Liver (tissue), 9 donors: ENCODE measurements around the gene KLHL12. TPM values are rescaled to one million over a fixed set of nuclear protein-coding genes. Genes with fewer than 3 reads are reported as not detected.

Experiments
- DNase-seq: peaks from one replicate; pipeline ENCODE4 v3.0.0-alpha.2; 2017; ENCODE audit warnings: low spot score
- H3K27ac ChIP-seq, 2 donors: one replicate each; pipeline ENCODE4 v1.7.0; 2013; ENCODE audit warnings: inconsistent platforms in 2 of 2, low read length in 2 of 2, control low read depth in 1 of 2, low read depth in 1 of 2, mild to moderate bottlenecking in 1 of 2
- H3K27me3 ChIP-seq, 4 donors: one replicate each; pipeline versions ENCODE4 v1.6.1 to v1.7.0; 2013; ENCODE audit warnings: low read length in 3 of 4, inconsistent platforms in 1 of 4, mild to moderate bottlenecking in 1 of 4, moderate library complexity in 1 of 4; ENCODE audit not compliant: control insufficient read depth in 4 of 4, insufficient read depth in 4 of 4
- H3K36me3 ChIP-seq, 4 donors: one replicate each; pipeline versions ENCODE4 v1.6.1 to v1.7.0; 2013; ENCODE audit warnings: low read length in 3 of 4, mild to moderate bottlenecking in 3 of 4, low read depth in 1 of 4, moderate library complexity in 1 of 4; ENCODE audit not compliant: control insufficient read depth in 4 of 4, insufficient read depth in 3 of 4
- H3K4me1 ChIP-seq, 4 donors: one replicate each; pipeline versions ENCODE4 v1.6.1 to v1.7.0; 2013; ENCODE audit warnings: low read length in 3 of 4, mild to moderate bottlenecking in 3 of 4, moderate library complexity in 1 of 4; ENCODE audit not compliant: control insufficient read depth in 4 of 4, insufficient read depth in 4 of 4
- H3K4me3 ChIP-seq, 3 donors: one replicate each; pipeline versions ENCODE4 v1.6.1 to v1.7.0; 2013; ENCODE audit warnings: low read length in 3 of 3, control low read depth in 1 of 3, low read depth in 1 of 3, mild to moderate bottlenecking in 1 of 3
- H3K9ac ChIP-seq, 2 donors: one replicate each; pipeline ENCODE4 v1.7.0; 2013; ENCODE audit warnings: low read length in 2 of 2, mild to moderate bottlenecking in 2 of 2, moderate library complexity in 2 of 2, control low read depth in 1 of 2, low read depth in 1 of 2
- H3K9me3 ChIP-seq, 4 donors: one replicate each; pipeline versions ENCODE4 v1.6.1 to v1.7.0; 2013; ENCODE audit warnings: low read length in 3 of 4; ENCODE audit not compliant: control insufficient read depth in 4 of 4
- ATF3 ChIP-seq: IDR thresholded peaks from 2 replicates; pipeline ENCODE4 v1.6.1; 2016; ENCODE audit warnings: antibody characterized with exemption
- EGR1 ChIP-seq, 2 donors: IDR thresholded peaks; 2 replicates each; pipeline ENCODE4 v1.6.1; 2016 to 2018; ENCODE audit warnings: antibody characterized with exemption in 2 of 2, low read depth in 2 of 2
- FOXA1 ChIP-seq: IDR thresholded peaks from 2 replicates; pipeline ENCODE4 v1.6.1; 2016; ENCODE audit warnings: antibody characterized with exemption
- FOXA2 ChIP-seq: IDR thresholded peaks from 2 replicates; pipeline ENCODE4 v1.6.1; 2016; ENCODE audit warnings: antibody characterized with exemption
- GABPA ChIP-seq, 2 donors: IDR thresholded peaks in 1 of 2; conservative IDR thresholded peaks in 1 of 2; 2 replicates each; pipeline ENCODE4 v1.6.1; 2016; ENCODE audit warnings: antibody characterized with exemption in 2 of 2, mild to moderate bottlenecking in 1 of 2, moderate library complexity in 1 of 2
- HNF4A ChIP-seq, 2 donors: conservative IDR thresholded peaks; 2 replicates each; pipeline ENCODE4 v1.6.1; 2016; ENCODE audit warnings: antibody characterized with exemption in 2 of 2, mild to moderate bottlenecking in 2 of 2
- HNF4G ChIP-seq: IDR thresholded peaks from 2 replicates; pipeline ENCODE4 v1.6.1; 2016; ENCODE audit warnings: antibody characterized with exemption
- MAX ChIP-seq: IDR thresholded peaks from 2 replicates; pipeline ENCODE4 v1.6.1; 2016; ENCODE audit warnings: antibody characterized with exemption
- RAD21 ChIP-seq, 2 donors: IDR thresholded peaks; 2 replicates each; pipeline ENCODE4 v1.6.1; 2016; ENCODE audit warnings: antibody characterized with exemption in 2 of 2, mild to moderate bottlenecking in 2 of 2
- REST ChIP-seq: IDR thresholded peaks from 2 replicates; pipeline ENCODE4 v1.6.1; 2016; ENCODE audit warnings: antibody characterized with exemption, mild to moderate bottlenecking
- RXRA ChIP-seq, 2 donors: IDR thresholded peaks; 2 replicates each; pipeline ENCODE4 v1.6.1; 2017 to 2018; ENCODE audit warnings: antibody characterized with exemption in 2 of 2, mild to moderate bottlenecking in 1 of 2
- SP1 ChIP-seq: IDR thresholded peaks from 2 replicates; pipeline ENCODE4 v1.6.1; 2018; ENCODE audit warnings: antibody characterized with exemption, mild to moderate bottlenecking
- TAF1 ChIP-seq: conservative IDR thresholded peaks from 2 replicates; pipeline ENCODE4 v1.6.1; 2016; ENCODE audit warnings: antibody characterized with exemption, mild to moderate bottlenecking
- YY1 ChIP-seq: IDR thresholded peaks from 2 replicates; pipeline ENCODE4 v1.6.1; 2016; ENCODE audit warnings: antibody characterized with exemption, mild to moderate bottlenecking
- ZBTB33 ChIP-seq: IDR thresholded peaks from 2 replicates; pipeline ENCODE4 v1.6.1; 2016; ENCODE audit warnings: antibody characterized with exemption
- WGBS: extraction: QIAGEN DNeasy Blood & Tissue Kit; methylation state at CpG from one replicate; pipeline ENCODE4 v1.1.7; 2013; 5-methylcytosine and 5-hydroxymethylcytosine counted together
- polyA plus RNA-seq, 2 donors: library from polyadenylated mRNA; stranded (reverse) in 1 of 2; unstranded in 1 of 2; fragments of 200-250 nt in 1 of 2; fragments of >200 nt in 1 of 2; fragmentation: Nextera tagmentation in 1 of 2; extraction: Ambion mirVana in 1 of 2; gene quantifications; one replicate each; pipeline versions ENCODE4 v1.2.1 to v1.2.3, GENCODE V29; 2013 to 2015
- total RNA-seq, 2 donors: library from RNA; depleted of rRNA; stranded (reverse); fragments of >200 nt; gene quantifications; one replicate each; pipeline ENCODE4 v1.2.3, GENCODE V29; 2014
- donor health status: healthy.
- donor health status: healthy.
- donor health status: healthy.
- donor health status: healthy.
- donor health status: healthy.

KLHL12 gene
- total and polyA plus RNA-seq, 4 donors, result 7.2 to 17.5 (median 10.4) TPM

GRCh38 chr1:202850593-202851362 is 76.3 kb downstream of the KLHL12 start (continued):
- TF ChIP-seq ZBTB33 (no peak), MAX (no peak), FOXA2 (no peak), EGR1 (IDR thresholded peaks at IDR 0.05; ENCODE audit: low read depth in 2 of 2) (no peak), REST (no peak), FOXA1 (no peak), ATF3 (no peak), RXRA (IDR thresholded peaks at IDR 0.05) (no peak)

- Histone ChIP-seq H3K27me3 (no peaks in the 10 kb centered on the region), H3K9me3 (no peaks in the 10 kb centered on the region), H3K9ac (no peak overlapping the region), H3K4me3 (no peak overlapping the region), H3K36me3 (no peaks in the 10 kb centered on the region), H3K4me1 (peaks cover 0 to 5% (median 2%) of the 10 kb centered on the region in 4 donors), H3K27ac (no peak overlapping the region)
- TF ChIP-seq REST (no peak), TAF1 (no peak), HNF4A (conservative IDR thresholded peaks at IDR 0.05) (no peak), HNF4G (no peak), RAD21 (IDR thresholded peaks at IDR 0.05) (no peak), SP1 (no peak), GABPA (IDR thresholded peaks at IDR 0.05 in 1 of 2, conservative IDR thresholded peaks at IDR 0.05 in 1 of 2) (no peak), ZBTB33 (no peak), RXRA (IDR thresholded peaks at IDR 0.05) (no peak), FOXA1 (no peak), MAX (no peak), EGR1 (IDR thresholded peaks at IDR 0.05; ENCODE audit: low read depth in 2 of 2) (no peak), YY1 (no peak), ATF3 (no peak)
- DNase-seq, result no peak
- 70% methylated on average over 2 of the region's 2 CpGs for WGBS
These were observed 78.9 kb downstream of the KLHL12 start for GRCh38 chr1:202848191-202848542.
